ENCODE measurements around the gene PPP2R2C. TPM values are rescaled to one million over a fixed set of nuclear protein-coding genes. Genes with fewer than 3 reads are reported as not detected.

PPP2R2C gene
- total RNA-seq, 1 experiment from 2014 or later: 26.7 TPM

DNA sequence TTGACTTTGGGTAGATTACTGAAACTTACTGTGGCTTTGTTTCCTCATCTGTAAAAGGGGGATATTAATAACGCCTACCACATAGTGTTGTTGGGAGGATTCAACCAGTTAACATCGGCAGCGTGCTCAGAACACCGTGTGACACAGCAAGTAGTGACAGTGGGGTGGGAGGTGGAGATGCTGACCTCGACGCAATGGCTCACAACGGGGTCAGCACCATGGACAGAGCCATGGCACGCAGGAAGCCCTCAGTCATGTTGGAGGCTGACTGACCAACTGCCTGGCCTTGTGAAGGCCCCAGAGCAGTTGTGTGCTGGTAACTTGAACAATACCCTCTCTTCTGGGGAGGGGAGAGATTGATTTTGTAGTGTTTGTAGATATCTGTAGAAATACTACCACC lies 109.5 kb downstream of the PPP2R2C start:
- DNase-seq (ENCODE audit: low read depth, low spot score): no peak
- ATAC-seq: no peak
- in situ Hi-C loops (cut with HindIII; ENCODE audit: low pct_unique_long_range_greater_than_20kb, low sequenced_read_pairs): no loop called here

DNA sequence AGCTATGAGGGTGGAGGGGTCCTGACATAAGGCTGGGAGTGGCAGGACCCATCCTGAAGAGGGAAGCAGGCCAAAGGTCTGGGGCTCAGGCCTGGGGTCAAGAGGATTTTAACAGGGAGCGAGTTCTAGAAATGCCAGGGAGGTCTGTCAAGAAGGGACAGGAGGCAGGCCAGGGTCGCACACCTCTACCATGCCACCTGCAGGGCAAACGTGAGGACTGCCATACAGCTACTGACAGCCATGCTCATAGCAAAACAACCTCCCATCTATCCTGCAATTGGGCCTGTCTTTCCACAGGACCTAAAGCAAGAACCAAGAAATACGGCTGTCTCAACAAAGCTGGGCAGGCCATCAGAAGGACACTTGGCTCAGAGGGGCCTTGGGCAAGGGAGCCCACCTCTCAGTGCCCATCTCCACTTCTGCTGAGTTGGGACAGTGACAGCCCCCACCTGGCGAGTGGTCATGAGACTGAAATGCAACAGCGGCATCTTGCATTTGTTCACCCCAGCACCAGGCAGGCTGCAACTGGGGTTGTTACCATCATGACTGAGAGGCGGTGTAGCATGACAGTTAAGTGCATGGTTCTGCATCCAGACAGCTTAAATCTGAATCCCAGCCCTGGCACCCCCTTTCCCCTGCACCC lies 110.0 kb downstream of the PPP2R2C start:
- Histone ChIP-seq H3K9me3 (ENCODE audit: control insufficient read depth, insufficient read depth, low read depth, low read length) (no peaks in the 10 kb centered on the region), H3K4me1 (ENCODE audit: control insufficient read depth, insufficient read depth, low read length) (no peaks in the 10 kb centered on the region), H3K36me3 (ENCODE audit: control insufficient read depth, insufficient read depth, low read length) (no peaks in the 10 kb centered on the region), H3K27me3 (ENCODE audit: control insufficient read depth, insufficient read depth, low read length) (no peaks in the 10 kb centered on the region), H3K4me3 (ENCODE audit: low read depth in 2 of 2, low read length in 2 of 2) (no peak overlapping the region), H3K27ac (ENCODE audit: low read length) (no peak overlapping the region)
- intact Hi-C loops (cut with micrococcal nuclease; ENCODE audit: unreplicated experiment): no loop called here
- in situ Hi-C loops (cut with HindIII; ENCODE audit: low pct_unique_long_range_greater_than_20kb, low sequenced_read_pairs): no loop called here
- no peak for DNase-seq (ENCODE audit: low read depth, low spot score)
- ChIA-PET POLR2A (no interaction called here), CTCF (no interaction called here)
- TF ChIP-seq, protein P1, sequence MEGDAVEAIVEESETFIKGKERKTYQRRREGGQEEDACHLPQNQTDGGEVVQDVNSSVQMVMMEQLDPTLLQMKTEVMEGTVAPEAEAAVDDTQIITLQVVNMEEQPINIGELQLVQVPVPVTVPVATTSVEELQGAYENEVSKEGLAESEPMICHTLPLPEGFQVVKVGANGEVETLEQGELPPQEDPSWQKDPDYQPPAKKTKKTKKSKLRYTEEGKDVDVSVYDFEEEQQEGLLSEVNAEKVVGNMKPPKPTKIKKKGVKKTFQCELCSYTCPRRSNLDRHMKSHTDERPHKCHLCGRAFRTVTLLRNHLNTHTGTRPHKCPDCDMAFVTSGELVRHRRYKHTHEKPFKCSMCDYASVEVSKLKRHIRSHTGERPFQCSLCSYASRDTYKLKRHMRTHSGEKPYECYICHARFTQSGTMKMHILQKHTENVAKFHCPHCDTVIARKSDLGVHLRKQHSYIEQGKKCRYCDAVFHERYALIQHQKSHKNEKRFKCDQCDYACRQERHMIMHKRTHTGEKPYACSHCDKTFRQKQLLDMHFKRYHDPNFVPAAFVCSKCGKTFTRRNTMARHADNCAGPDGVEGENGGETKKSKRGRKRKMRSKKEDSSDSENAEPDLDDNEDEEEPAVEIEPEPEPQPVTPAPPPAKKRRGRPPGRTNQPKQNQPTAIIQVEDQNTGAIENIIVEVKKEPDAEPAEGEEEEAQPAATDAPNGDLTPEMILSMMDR (IDR thresholded peaks at IDR 0.05): no peak
- no peak for TF ChIP-seq POLR2AphosphoS5 (IDR thresholded peaks at IDR 0.05; ENCODE audit: low read depth, low read length)
- TF ChIP-seq, protein P2, sequence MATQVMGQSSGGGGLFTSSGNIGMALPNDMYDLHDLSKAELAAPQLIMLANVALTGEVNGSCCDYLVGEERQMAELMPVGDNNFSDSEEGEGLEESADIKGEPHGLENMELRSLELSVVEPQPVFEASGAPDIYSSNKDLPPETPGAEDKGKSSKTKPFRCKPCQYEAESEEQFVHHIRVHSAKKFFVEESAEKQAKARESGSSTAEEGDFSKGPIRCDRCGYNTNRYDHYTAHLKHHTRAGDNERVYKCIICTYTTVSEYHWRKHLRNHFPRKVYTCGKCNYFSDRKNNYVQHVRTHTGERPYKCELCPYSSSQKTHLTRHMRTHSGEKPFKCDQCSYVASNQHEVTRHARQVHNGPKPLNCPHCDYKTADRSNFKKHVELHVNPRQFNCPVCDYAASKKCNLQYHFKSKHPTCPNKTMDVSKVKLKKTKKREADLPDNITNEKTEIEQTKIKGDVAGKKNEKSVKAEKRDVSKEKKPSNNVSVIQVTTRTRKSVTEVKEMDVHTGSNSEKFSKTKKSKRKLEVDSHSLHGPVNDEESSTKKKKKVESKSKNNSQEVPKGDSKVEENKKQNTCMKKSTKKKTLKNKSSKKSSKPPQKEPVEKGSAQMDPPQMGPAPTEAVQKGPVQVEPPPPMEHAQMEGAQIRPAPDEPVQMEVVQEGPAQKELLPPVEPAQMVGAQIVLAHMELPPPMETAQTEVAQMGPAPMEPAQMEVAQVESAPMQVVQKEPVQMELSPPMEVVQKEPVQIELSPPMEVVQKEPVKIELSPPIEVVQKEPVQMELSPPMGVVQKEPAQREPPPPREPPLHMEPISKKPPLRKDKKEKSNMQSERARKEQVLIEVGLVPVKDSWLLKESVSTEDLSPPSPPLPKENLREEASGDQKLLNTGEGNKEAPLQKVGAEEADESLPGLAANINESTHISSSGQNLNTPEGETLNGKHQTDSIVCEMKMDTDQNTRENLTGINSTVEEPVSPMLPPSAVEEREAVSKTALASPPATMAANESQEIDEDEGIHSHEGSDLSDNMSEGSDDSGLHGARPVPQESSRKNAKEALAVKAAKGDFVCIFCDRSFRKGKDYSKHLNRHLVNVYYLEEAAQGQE (IDR thresholded peaks at IDR 0.05; ENCODE audit: insufficient read depth in 1 of 2, low read depth in 2 of 2, low read length in 1 of 2): 0 out of 4 replicates have a peak, but pooled peaks of 1 of the 2 experiments have one; percentile 44
- no peak for TF ChIP-seq TCF7L2 (IDR thresholded peaks at IDR 0.05; ENCODE audit: low read depth, low read length)
- BruUV-seq (replicated peaks): no TSS peak
- ATAC-seq: peak; percentile 55; the same call in 1 of the 2 replicates

More for the DNA sequence above, 109.5 kb downstream of the PPP2R2C start:
- Histone ChIP-seq H3K4me1 (ENCODE audit: control insufficient read depth, insufficient read depth, low read length) (no peaks in the 10 kb centered on the region), H3K9me3 (ENCODE audit: control insufficient read depth, insufficient read depth, low read depth, low read length) (no peaks in the 10 kb centered on the region), H3K4me3 (ENCODE audit: low read depth in 2 of 2, low read length in 2 of 2) (no peak overlapping the region), H3K27me3 (ENCODE audit: control insufficient read depth, insufficient read depth, low read length) (no peaks in the 10 kb centered on the region), H3K36me3 (ENCODE audit: control insufficient read depth, insufficient read depth, low read length) (no peaks in the 10 kb centered on the region), H3K27ac (ENCODE audit: low read length) (no peak overlapping the region)
- intact Hi-C loops (cut with micrococcal nuclease; ENCODE audit: unreplicated experiment): no loop called here
- no TSS peak for BruUV-seq (replicated peaks)
- ChIA-PET CTCF (no interaction called here), POLR2A (no interaction called here)
- no peak for TF ChIP-seq TCF7L2 (IDR thresholded peaks at IDR 0.05; ENCODE audit: low read depth, low read length)
- no peak for TF ChIP-seq POLR2AphosphoS5 (IDR thresholded peaks at IDR 0.05; ENCODE audit: low read depth, low read length)
- TF ChIP-seq, protein P1 (IDR thresholded peaks at IDR 0.05): no peak
- TF ChIP-seq, protein P2 (IDR thresholded peaks at IDR 0.05; ENCODE audit: insufficient read depth in 1 of 2, low read depth in 2 of 2, low read length in 1 of 2): peak; percentile 90 to 97
- no peak for TF ChIP-seq SIN3A (IDR thresholded peaks at IDR 0.05; ENCODE audit: borderline replicate concordance, insufficient read depth, low read depth, low read length)
